Raji (cell line): ENCODE results near the gene TCF15.

Experiments
- POLR2A ChIP-seq: IDR thresholded peaks from 2 replicates; pipeline ENCODE4 v1.6.1; 2011; ENCODE audit warnings: low read depth, low read length, control low read depth; ENCODE audit not compliant: insufficient read depth

TCF15 gene

GRCh38 chr20:646107-646867 lies 36.2 kb upstream of the TCF15 start:
- TF ChIP-seq POLR2A, result no peak

GRCh38 chr20:645318-646106 lies 35.4 kb upstream of the TCF15 start:
- no peak for TF ChIP-seq POLR2A

- TF ChIP-seq POLR2A, result no peak
These were observed 34.7 kb upstream of the TCF15 start for GRCh38 chr20:644692-645317.

- no peak for TF ChIP-seq POLR2A
These were observed 32.5 kb upstream of the TCF15 start for GRCh38 chr20:642398-643174.

GRCh38 chr20:641516-641875 lies 31.4 kb upstream of the TCF15 start:
- no peak for TF ChIP-seq POLR2A

- TF ChIP-seq POLR2A, result no peak
These were observed 30.8 kb upstream of the TCF15 start for GRCh38 chr20:640674-641515.

GRCh38 chr20:638579-638978 lies 28.5 kb upstream of the TCF15 start:
- no peak for TF ChIP-seq POLR2A

GRCh38 chr20:637559-637958 lies 27.4 kb upstream of the TCF15 start:
- no peak for TF ChIP-seq POLR2A

- no peak for TF ChIP-seq POLR2A
These were observed 25.8 kb upstream of the TCF15 start for GRCh38 chr20:635893-636338.

GRCh38 chr20:635028-635892 lies 25.2 kb upstream of the TCF15 start:
- TF ChIP-seq POLR2A, result no peak

- TF ChIP-seq POLR2A, result no peak
These were observed 24.2 kb upstream of the TCF15 start for GRCh38 chr20:634148-634925.

GRCh38 chr20:631101-631500 lies 21.0 kb upstream of the TCF15 start:
- no peak for TF ChIP-seq POLR2A

- TF ChIP-seq POLR2A, result no peak
These were observed 16.5 kb upstream of the TCF15 start for GRCh38 chr20:626579-626978.
